Heart left ventricle (tissue), 16 donors: ENCODE data around the gene LRRC41. TPM values are rescaled to one million over a fixed set of nuclear protein-coding genes. Genes with fewer than 3 reads are reported as not detected.
"Not testable (repeated sequence)": the region's sequence is repeated elsewhere in the genome, so short reads cannot be mapped to it uniquely, and the experiment has no call there.

Source experiments
- ATAC-seq, 4 donors: fragments of 200-7000 bp; cut with Tn5 transposase; one replicate each; pipeline ENCODE4 v1.9.1; 2020 to 2022; ENCODE audit warnings: moderate library complexity in 4 of 4, mild to moderate bottlenecking in 3 of 4, moderate number of reproducible peaks in 1 of 4
- DNase-seq, 5 donors: peaks; one replicate each; pipeline ENCODE4 v3.0.0-alpha.2; 2020
- H3K27ac ChIP-seq, 12 donors: fragments of 200-600 bp; sonication (generic) in 4 of 12; one replicate each; pipeline versions ENCODE4 v1.5.0 to v1.8.0; 2016 to 2022; ENCODE audit warnings: mild to moderate bottlenecking in 2 of 12
- H3K27me3 ChIP-seq, 9 donors: fragments of 200-600 bp; sonication (generic) in 2 of 9; one replicate each; pipeline versions ENCODE4 v1.5.1 to v1.8.0; 2016 to 2022; ENCODE audit warnings: mild to moderate bottlenecking in 3 of 9
- H3K36me3 ChIP-seq, 9 donors: fragments of 200-600 bp; sonication (generic) in 2 of 9; one replicate each; pipeline versions ENCODE4 v1.5.0 to v1.8.0; 2018 to 2022; ENCODE audit warnings: mild to moderate bottlenecking in 2 of 9
- H3K4me1 ChIP-seq, 12 donors: fragments of 200-600 bp; sonication (generic) in 4 of 12; one replicate each; pipeline versions ENCODE4 v1.5.0 to v1.8.0; 2016 to 2022; ENCODE audit warnings: mild to moderate bottlenecking in 3 of 12
- H3K4me3 ChIP-seq, 12 donors: fragments of 200-600 bp; sonication (generic) in 4 of 12; one replicate each; pipeline versions ENCODE4 v1.5.0 to v1.8.0; 2017 to 2022; ENCODE audit warnings: mild to moderate bottlenecking in 9 of 12, moderate library complexity in 4 of 12
- H3K9me3 ChIP-seq, 12 donors: fragments of 200-600 bp; sonication (generic) in 4 of 12; one replicate each; pipeline versions ENCODE4 v1.5.0 to v1.8.0; 2016 to 2022; ENCODE audit warnings: mild to moderate bottlenecking in 1 of 12
- POLR2A ChIP-seq, 2 donors: fragments of 450-650 bp; IDR thresholded peaks; one replicate each; pipeline ENCODE4 v1.6.1; 2017; ENCODE audit warnings: antibody characterized with exemption in 2 of 2, mild to moderate bottlenecking in 2 of 2, moderate library complexity in 2 of 2
- WGBS, 4 donors: extraction: QIAGEN DNeasy Blood & Tissue Kit in 2 of 4; methylation state at CpG; one replicate each; pipeline versions ENCODE4 v1.1.5 to v1.1.7; 2013 to 2018; 5-methylcytosine and 5-hydroxymethylcytosine counted together
- intact Hi-C, 10 donors: fragments of 100-400 bp; cut with DNase I; formaldehyde crosslinking; loops; one replicate each; pipeline versions ENCODE4 v1.11.1 to v1.14.2; 2022
- polyA plus RNA-seq, 2 donors: library from polyadenylated mRNA; stranded (reverse); fragments of 200-250 nt; gene quantifications; one replicate each; pipeline ENCODE4 v1.2.3, GENCODE V29; 2013
- total RNA-seq, 9 donors: library from RNA; depleted of rRNA in 2 of 9; stranded (reverse); fragments of >200 nt in 2 of 9; fragmentation: NEBNext Ultra II Directional in 3 of 9; extraction: Animal tissue kit (Norgen Biotek cat#: 25700) in 3 of 9; gene quantifications; one replicate each; pipeline versions ENCODE4 v1.1.0 to v1.2.4, GENCODE V29; 2016 to 2023
- TF ChIP-seq, protein P1 (sequence below), 12 donors: fragments of 200-600 bp; sonication (generic) in 4 of 12; IDR thresholded peaks; one replicate each; pipeline versions ENCODE4 v1.5.0 to v1.8.0; 2018 to 2022; ENCODE audit warnings: antibody characterized with exemption in 12 of 12, mild to moderate bottlenecking in 5 of 12
- donor health status: ischemic (EF 13 %, LVEDD 7.1; RV severe dilation, severe dysfunction).
- donor health status: healthy with polysubstance abuse.
- donor health status: DM: no; HTN: yes; CAD: no.
- donor health status: DM: no; HTN: no; CAD: no.
- donor health status: ischemic (EF 25% LVEDD 6.9; RV normal size, moderate dysfunction).
- donor health status: ischemic (EF 25% LVEDD 5.7; RV mildly dilated, moderate dysfunction).
- donor health status: healthy.
- donor health status: DM: yes; HTN: yes; CAD: no.
- donor health status: ischemic (EF 35%, LVEDD 5.7; RV mildly dilated, moderate dysfunction).
- donor health status: nonischemic (EF 11% LVEDD 7.7; RV severe dilation, severe dysfunction).
- donor health status: DM: yes; HTN: yes; CAD: no.
- donor health status: PGD.
- donor health status: ischemic (EF 29% LVEDD 5.4; RV normal size, mild dysfunction).
- donor health status: nonischemic (EF 23%, LVEDD 6.1; RV moderate dilation, normal function).

LRRC41 gene
- total and polyA plus RNA-seq, 11 donors, result 17.4 to 60.5 (median 44.1) TPM

DNA sequence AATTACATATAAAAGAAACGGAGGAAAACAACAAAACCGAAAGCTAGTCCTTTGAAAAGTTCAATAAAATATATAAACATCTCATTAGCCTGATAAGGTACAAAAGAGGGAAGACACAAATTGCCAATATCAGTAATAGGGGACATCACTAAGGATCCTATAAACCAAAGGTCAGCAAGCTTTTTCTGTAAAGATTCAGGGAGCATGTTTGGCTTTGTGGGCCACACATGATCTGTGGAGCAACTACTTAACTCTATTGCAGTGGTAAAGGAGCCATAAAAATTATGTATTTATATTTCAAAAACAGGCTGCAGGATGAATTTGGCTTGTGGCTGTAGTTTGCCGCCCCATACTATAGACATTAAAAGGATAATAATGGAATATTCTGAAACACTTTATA, 31.7 kb upstream of the LRRC41 start:
- no peaks in the 10 kb centered on the region for H3K27me3 ChIP-seq

DNA sequence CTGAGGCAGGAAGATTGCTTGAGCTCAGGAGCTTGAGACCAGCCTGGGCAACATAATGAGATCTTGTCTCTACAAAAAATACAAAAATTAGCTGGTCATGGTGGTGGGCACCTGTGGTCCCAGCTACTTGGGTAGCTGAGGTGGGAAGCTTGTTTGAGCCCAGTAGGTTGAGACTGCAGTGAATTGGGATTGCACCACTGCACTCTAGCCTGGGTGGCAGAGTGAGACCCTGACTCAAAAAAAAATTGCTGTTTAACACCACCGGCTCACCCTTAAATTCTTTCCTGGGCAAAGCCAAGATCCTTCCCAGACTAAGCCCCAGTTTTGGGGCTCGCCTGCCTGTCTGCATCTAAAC, 30.6 kb upstream of the LRRC41 start:
- WGBS, 4 donors, result 77 to 87% (median 81%) methylated on average over 2 of the region's 2 CpGs
- intact Hi-C loops, result no loop called here
- Histone ChIP-seq H3K9me3 (no peaks in the 10 kb centered on the region), H3K36me3 (no peaks in the 10 kb centered on the region), H3K4me1 (no peaks in the 10 kb centered on the region), H3K27me3 (no peaks in the 10 kb centered on the region), H3K27ac (no peak overlapping the region), H3K4me3 (no peak overlapping the region)
- DNase-seq, result no peak
- no peak for TF ChIP-seq POLR2A (IDR thresholded peaks at IDR 0.05)
- TF ChIP-seq, protein P1, sequence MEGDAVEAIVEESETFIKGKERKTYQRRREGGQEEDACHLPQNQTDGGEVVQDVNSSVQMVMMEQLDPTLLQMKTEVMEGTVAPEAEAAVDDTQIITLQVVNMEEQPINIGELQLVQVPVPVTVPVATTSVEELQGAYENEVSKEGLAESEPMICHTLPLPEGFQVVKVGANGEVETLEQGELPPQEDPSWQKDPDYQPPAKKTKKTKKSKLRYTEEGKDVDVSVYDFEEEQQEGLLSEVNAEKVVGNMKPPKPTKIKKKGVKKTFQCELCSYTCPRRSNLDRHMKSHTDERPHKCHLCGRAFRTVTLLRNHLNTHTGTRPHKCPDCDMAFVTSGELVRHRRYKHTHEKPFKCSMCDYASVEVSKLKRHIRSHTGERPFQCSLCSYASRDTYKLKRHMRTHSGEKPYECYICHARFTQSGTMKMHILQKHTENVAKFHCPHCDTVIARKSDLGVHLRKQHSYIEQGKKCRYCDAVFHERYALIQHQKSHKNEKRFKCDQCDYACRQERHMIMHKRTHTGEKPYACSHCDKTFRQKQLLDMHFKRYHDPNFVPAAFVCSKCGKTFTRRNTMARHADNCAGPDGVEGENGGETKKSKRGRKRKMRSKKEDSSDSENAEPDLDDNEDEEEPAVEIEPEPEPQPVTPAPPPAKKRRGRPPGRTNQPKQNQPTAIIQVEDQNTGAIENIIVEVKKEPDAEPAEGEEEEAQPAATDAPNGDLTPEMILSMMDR (IDR thresholded peaks at IDR 0.05), result no peak
- no peak for ATAC-seq

More for the DNA sequence above, 31.7 kb upstream of the LRRC41 start:
- DNase-seq (no peak), ATAC-seq (no peak)
- H3K4me3 ChIP-seq, result no peak overlapping the region
- intact Hi-C loops, result no loop called here
- WGBS, 4 donors, result 93 to 98% (median 96%) methylated on average over 3 of the region's 3 CpGs
- no peaks in the 10 kb centered on the region for H3K36me3 ChIP-seq
- peaks cover 0 to 7% (median 4%) of the 10 kb centered on the region in 12 donors for H3K4me1 ChIP-seq
- H3K27ac ChIP-seq, result no peak overlapping the region
- no peaks in the 10 kb centered on the region for H3K9me3 ChIP-seq
- no peak for TF ChIP-seq POLR2A (IDR thresholded peaks at IDR 0.05)
- TF ChIP-seq, protein P1 (IDR thresholded peaks at IDR 0.05), result no peak

DNA sequence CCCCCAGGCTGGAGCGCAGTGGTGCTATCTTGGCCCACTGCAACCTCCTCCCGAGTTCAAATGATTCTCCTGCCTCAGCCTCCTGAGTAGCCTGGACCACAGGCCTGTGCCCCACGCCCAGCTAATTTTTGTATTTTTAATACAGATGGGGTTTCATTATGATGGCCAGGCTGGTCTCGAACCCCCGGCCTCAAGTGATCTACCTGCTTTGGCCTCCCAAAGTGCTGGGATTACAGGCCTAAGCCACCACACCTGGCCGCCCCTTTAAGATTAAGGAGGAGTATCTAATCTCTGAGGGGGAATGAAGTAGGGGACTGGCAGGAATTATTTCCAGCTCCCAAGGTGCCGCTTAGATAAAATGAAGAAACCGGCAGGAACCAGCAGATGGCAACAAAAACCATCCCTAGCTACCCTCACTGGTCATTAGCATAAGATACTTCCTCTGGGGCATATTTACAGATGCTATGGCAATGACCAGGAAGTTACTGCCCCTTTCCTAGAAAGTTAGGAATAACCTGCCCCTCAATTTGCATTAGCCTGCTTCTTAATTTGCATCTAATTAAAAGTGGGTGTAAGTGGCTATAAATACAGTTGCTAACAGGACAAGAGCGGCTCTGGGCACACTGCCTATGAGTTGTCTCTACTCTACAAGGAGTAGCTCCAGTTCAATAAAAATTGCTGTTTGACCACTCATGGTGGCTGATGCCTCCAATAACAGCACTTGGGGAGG, 30.0 kb upstream of the LRRC41 start:
- no peaks in the 10 kb centered on the region for H3K9me3 ChIP-seq
- no peaks in the 10 kb centered on the region for H3K4me1 ChIP-seq
- DNase-seq (no peak), ATAC-seq (peak in 1 of 4 donors; percentile 34)
- H3K27me3 ChIP-seq, result no peaks in the 10 kb centered on the region
- 73 to 78% (median 76%) methylated on average over 8 to 9 of the region's 9 CpGs for whole genome bisulfite sequencing, 4 donors
- intact Hi-C loops, result no loop called here
- H3K36me3 ChIP-seq, result no peaks in the 10 kb centered on the region
- TF ChIP-seq, protein P1 (IDR thresholded peaks at IDR 0.05), result peak in 2 of 12 donors; percentile 11 to 13
- no peak for TF ChIP-seq POLR2A (IDR thresholded peaks at IDR 0.05)
- no peak overlapping the region for H3K4me3 ChIP-seq
- no peak overlapping the region for H3K27ac ChIP-seq

DNA sequence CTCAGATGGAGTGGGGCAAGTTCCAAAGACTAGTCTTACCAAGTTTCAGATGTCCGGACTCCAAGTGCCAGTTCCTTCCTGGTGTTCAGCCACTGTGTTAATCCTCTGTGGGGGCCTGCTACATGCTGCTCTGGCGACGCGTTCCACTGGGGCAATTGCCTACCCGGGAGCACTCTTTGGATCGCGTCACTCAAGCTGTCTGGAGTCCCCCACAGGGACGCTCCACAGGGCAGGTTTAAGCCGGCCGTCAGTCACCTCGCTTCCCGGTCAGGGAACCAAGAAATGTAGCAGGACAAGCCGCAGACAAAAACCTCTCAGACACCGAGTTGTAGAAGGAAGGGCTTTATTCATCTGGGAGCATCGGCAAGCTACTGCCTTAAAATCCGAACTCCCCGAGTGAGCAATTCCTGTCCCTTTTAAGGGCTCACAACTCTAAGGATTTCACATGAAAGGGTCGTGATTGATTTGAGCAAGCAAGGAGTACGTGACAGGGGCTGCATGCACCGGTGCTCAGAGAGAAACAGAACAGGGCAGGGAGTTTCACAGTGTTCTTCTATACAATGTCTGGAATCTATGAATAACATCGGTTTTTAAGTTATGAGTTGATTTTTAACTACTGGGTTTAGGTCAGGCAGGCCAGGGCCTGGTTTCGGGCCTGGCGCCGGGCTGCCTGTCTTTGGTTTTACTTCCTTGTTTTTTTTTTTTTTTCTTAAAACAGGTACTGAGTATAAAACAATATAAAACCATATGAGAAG, 28.5 kb upstream of the LRRC41 start:
- intact Hi-C loops, H3K9me3 ChIP-seq, DNase-seq, H3K36me3 ChIP-seq, H3K4me1 ChIP-seq, H3K4me3 ChIP-seq, H3K27ac ChIP-seq, ATAC-seq, H3K27me3 ChIP-seq: not testable (repeated sequence)
- 78 to 83% (median 81%) methylated on average over 23 to 24 of the region's 24 CpGs for WGBS, 4 donors

DNA sequence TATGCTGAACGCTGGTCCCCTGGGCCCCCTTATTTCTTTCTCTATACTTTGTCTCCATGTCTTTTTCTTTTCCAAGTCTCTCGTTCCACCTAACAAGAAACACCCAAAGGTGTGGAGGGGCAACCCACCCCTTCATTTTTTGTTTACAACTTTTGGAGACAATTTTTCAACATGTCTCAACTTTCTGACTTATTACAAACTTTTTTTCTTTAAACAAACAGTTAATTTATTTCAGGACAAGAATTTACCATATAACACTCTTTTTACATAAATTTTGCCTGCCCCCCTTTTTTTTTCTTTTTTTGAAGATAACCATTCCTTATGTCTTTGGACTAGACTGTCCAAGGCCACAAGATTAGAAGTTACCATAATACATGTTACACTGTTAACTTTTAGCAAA, 27.0 kb upstream of the LRRC41 start:
- H3K36me3 ChIP-seq, intact Hi-C loops, H3K4me1 ChIP-seq, H3K27me3 ChIP-seq, H3K9me3 ChIP-seq, DNase-seq, ATAC-seq, H3K4me3 ChIP-seq, H3K27ac ChIP-seq: not testable (repeated sequence)
- WGBS, 4 donors, result 82 to 96% (median 94%) methylated on average over 2 of the region's 2 CpGs

DNA sequence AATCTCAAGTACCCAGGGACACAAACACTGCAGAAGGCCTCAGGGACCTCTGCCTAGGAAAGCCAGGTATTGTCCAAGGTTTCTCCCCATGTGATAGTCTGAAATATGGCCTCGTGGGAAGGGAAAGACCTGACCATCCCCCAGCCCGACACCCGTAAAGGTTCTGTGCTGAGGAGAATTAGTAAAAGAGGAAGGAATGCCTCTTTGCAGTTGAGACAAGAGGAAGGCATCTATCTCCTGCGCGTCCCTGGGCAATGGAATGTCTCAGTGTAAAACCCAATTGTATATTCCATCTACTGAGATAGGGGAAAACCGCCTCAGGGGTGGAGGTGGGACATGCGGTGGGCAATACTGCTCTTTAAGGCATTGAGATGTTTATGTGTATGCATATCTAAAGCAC, 26.4 kb upstream of the LRRC41 start:
- H3K27ac ChIP-seq, DNase-seq, H3K9me3 ChIP-seq, H3K4me3 ChIP-seq, H3K27me3 ChIP-seq, H3K4me1 ChIP-seq, intact Hi-C loops, ATAC-seq, H3K36me3 ChIP-seq: not testable (repeated sequence)
- WGBS, 4 donors, result 65 to 73% (median 70%) methylated on average over 5 to 7 of the region's 7 CpGs

DNA sequence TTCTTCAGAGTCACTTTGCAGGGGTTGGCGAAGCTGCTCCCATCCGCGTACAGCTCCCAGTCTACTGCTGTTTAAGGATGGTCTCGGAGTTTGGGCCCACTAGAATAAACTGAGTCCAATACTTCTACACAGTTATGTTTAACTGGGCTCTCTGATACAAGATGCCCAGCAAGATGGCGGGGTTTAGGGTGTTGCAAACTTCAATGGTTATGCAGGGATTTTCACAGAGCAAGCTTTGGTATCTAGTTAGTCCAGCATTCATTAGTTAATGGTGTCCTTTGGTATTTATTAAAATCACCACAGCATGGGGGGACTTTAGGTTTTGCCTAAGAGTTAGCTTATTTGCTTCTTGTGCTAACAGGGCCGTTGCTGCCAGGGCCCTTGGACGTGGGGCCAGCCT, 24.8 kb upstream of the LRRC41 start:
- ATAC-seq, intact Hi-C loops, H3K9me3 ChIP-seq, DNase-seq, H3K4me3 ChIP-seq, H3K27me3 ChIP-seq, H3K27ac ChIP-seq, H3K4me1 ChIP-seq, H3K36me3 ChIP-seq: not testable (repeated sequence)
- 92 to 98% (median 93%) methylated on average over 7 of the region's 7 CpGs for WGBS, 4 donors
